Psoas muscle (tissue), 8 donors: ENCODE results near the gene BICDL1. TPM values are rescaled to one million over a fixed set of nuclear protein-coding genes. Genes with fewer than 3 reads are reported as not detected.
A peak's percentile ranks its signal among the peaks of the same experiment; 100 is the strongest.
"Not testable (repeated sequence)": the region's sequence is repeated elsewhere in the genome, so short reads cannot be mapped to it uniquely, and the experiment has no call there.

Experiments
- ATAC-seq, 4 donors: fragments of 200-7000 bp; cut with Tn5 transposase; one replicate each; pipeline ENCODE4 v1.9.1; 2020; ENCODE audit warnings: moderate library complexity in 3 of 4, mild to moderate bottlenecking in 2 of 4
- DNase-seq, 2 donors: peaks; one replicate each; pipeline ENCODE4 v3.0.0-alpha.2; 2020
- H3K27ac ChIP-seq: fragments of 200-600 bp; one replicate; pipeline ENCODE4 v1.8.0; 2022
- H3K27me3 ChIP-seq, 3 donors: fragments of 200-600 bp in 1 of 3; one replicate each; pipeline versions ENCODE4 v1.6.1 to v1.8.0; 2013 to 2022; ENCODE audit warnings: low read length in 2 of 3, mild to moderate bottlenecking in 2 of 3, moderate library complexity in 1 of 3; ENCODE audit not compliant: insufficient read depth in 3 of 3
- H3K36me3 ChIP-seq, 2 donors: fragments of 200-600 bp in 1 of 2; one replicate each; pipeline versions ENCODE4 v1.6.1 to v1.8.0; 2013 to 2022; ENCODE audit warnings: low read depth in 1 of 2, mild to moderate bottlenecking in 1 of 2, moderate library complexity in 1 of 2; ENCODE audit not compliant: insufficient read depth in 1 of 2
- H3K4me1 ChIP-seq: fragments of 200-600 bp; one replicate; pipeline ENCODE4 v1.8.0; 2022
- H3K4me3 ChIP-seq: fragments of 200-600 bp; one replicate; pipeline ENCODE4 v1.8.0; 2022; ENCODE audit warnings: mild to moderate bottlenecking
- H3K9me3 ChIP-seq: fragments of 200-600 bp; one replicate; pipeline ENCODE4 v1.8.0; 2022
- WGBS, 3 donors: extraction: QIAGEN DNeasy Blood & Tissue Kit; methylation state at CpG; one replicate each; pipeline versions ENCODE4 v1.1.6 to v1.1.7; 2013; 5-methylcytosine and 5-hydroxymethylcytosine counted together
- intact Hi-C, 2 donors: fragments of 100-400 bp; cut with DNase I; formaldehyde crosslinking; loops; one replicate each; pipeline versions ENCODE4 v1.11.0 to v1.14.2; 2022
- polyA plus RNA-seq, 3 donors: library from polyadenylated mRNA; stranded (reverse); fragments of 200-250 nt; gene quantifications; one replicate each; pipeline ENCODE4 v1.2.3, GENCODE V29; 2013
- total RNA-seq, 4 donors: library from RNA; stranded (reverse); fragmentation: NEBNext Ultra II Directional in 2 of 4; extraction: Animal tissue kit (Norgen Biotek cat#: 25700) in 2 of 4; gene quantifications; one replicate each; pipeline versions ENCODE4 v1.2.1 to v1.2.4, GENCODE V29; 2021 to 2023
- TF ChIP-seq, protein P1 (sequence below): fragments of 200-600 bp; IDR thresholded peaks from one replicate; pipeline ENCODE4 v1.8.0; 2022; ENCODE audit warnings: antibody characterized with exemption
- donor health status: healthy with polysubstance abuse.
- donor health status: DM: no; HTN: no; CAD: no; lungs with moderate emphysema.
- donor health status: Bipolar disorder and iron deficiency.
- donor health status: healthy.
- donor health status: DM: yes; HTN: yes; CAD: no.
- donor health status: DM: no; HTN: no; CAD: no.
- donor health status: DM: no; HTN: no; CAD: no.
- donor health status: DM: yes; HTN: yes; CAD: no.

BICDL1 gene
- total and polyA plus RNA-seq, 7 donors = 0.05 to 0.22 (median 0.11) TPM; not detected in 1

DNA sequence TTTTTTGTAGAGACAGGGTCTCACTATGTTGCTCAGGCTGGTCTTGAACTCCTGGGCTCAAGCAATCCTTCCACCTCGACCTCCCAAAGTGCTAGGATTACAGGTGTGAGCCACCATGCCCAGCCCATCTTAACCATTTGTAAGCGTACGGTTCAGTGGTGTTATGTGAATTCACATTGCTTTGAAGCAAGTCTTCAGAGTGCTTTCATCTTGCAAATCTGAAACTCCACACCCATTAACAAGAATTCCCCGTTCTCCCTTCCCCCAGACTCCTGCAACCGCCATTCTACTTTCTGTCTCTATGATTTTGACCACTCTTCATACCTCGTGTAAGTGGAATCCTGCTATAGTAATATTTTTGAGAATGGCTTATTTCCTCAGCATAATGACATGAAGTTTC lies 24.9 kb upstream of the BICDL1 start:
- TF ChIP-seq, protein P1, sequence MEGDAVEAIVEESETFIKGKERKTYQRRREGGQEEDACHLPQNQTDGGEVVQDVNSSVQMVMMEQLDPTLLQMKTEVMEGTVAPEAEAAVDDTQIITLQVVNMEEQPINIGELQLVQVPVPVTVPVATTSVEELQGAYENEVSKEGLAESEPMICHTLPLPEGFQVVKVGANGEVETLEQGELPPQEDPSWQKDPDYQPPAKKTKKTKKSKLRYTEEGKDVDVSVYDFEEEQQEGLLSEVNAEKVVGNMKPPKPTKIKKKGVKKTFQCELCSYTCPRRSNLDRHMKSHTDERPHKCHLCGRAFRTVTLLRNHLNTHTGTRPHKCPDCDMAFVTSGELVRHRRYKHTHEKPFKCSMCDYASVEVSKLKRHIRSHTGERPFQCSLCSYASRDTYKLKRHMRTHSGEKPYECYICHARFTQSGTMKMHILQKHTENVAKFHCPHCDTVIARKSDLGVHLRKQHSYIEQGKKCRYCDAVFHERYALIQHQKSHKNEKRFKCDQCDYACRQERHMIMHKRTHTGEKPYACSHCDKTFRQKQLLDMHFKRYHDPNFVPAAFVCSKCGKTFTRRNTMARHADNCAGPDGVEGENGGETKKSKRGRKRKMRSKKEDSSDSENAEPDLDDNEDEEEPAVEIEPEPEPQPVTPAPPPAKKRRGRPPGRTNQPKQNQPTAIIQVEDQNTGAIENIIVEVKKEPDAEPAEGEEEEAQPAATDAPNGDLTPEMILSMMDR = no peak
- WGBS, 3 donors = 66 to 71% (median 69%) methylated on average over 6 of the region's 6 CpGs
- no peaks in the 10 kb centered on the region for H3K27me3 ChIP-seq
- intact Hi-C loops = no loop called here
- H3K4me1 ChIP-seq = no peaks in the 10 kb centered on the region
- no peaks in the 10 kb centered on the region for H3K9me3 ChIP-seq
- no peaks in the 10 kb centered on the region for H3K36me3 ChIP-seq
- ATAC-seq (no peak), DNase-seq (no peak)
- no peak overlapping the region for H3K4me3 ChIP-seq
- H3K27ac ChIP-seq = no peak overlapping the region

DNA sequence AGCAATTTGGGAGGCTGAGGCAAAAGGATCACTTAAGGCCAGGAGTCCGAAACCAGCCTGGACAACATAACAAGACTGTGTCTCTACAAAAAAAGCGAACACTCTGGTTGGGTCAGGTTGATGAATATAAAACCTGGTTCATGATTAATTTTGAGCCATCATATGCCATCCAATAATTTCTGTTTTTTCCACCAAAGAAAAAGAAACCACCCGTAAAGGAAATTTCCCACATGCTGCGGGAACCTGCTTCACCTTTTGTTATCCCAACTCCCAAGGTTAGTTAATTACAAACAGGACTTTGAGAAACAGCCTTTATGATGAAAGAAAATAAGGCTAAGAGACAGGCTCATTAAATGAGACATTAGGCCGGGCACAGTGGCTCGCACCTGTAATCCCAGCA lies 24.1 kb upstream of the BICDL1 start:
- Histone ChIP-seq H3K9me3 (no peaks in the 10 kb centered on the region), H3K36me3 (no peaks in the 10 kb centered on the region), H3K27ac (no peak overlapping the region), H3K4me1 (no peaks in the 10 kb centered on the region), H3K4me3 (no peak overlapping the region), H3K27me3 (no peaks in the 10 kb centered on the region)
- intact Hi-C loops = no loop called here
- ATAC-seq (no peak), DNase-seq (no peak)
- TF ChIP-seq, protein P1 = no peak
- 89 to 92% (median 91%) methylated on average over 6 of the region's 6 CpGs for WGBS, 3 donors

DNA sequence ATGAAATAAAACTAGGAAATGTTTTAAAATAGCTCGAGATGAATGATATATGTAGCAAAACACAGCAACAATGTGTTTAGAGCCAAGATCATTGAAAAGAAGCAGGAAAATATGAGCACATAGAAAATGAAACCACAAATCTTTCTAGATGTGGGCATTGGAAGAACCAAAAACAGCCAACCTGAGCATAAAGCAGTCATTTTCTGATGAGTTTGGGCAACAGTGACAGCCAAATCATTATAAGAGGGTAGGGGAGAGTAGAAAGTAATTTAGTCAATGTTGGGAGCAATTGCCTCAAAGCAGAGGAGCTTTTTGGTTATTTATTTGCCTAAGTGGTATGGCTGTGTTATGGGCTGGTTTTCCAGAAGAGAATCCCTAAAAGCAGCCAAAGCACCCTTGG lies 8.8 kb upstream of the BICDL1 start:
- Histone ChIP-seq H3K4me3 (no peak overlapping the region), H3K27ac (no peak overlapping the region), H3K27me3 (peaks cover 0 to 38% (median 2%) of the 10 kb centered on the region in 3 donors), H3K36me3 (no peaks in the 10 kb centered on the region), H3K9me3 (no peaks in the 10 kb centered on the region), H3K4me1 (no peaks in the 10 kb centered on the region)
- intact Hi-C loops = no loop called here
- DNase-seq (no peak), ATAC-seq (no peak)
- WGBS, 3 donors = 44 to 57% (median 55%) methylated on average over 1 of the region's 1 CpG
- TF ChIP-seq, protein P1 = no peak

DNA sequence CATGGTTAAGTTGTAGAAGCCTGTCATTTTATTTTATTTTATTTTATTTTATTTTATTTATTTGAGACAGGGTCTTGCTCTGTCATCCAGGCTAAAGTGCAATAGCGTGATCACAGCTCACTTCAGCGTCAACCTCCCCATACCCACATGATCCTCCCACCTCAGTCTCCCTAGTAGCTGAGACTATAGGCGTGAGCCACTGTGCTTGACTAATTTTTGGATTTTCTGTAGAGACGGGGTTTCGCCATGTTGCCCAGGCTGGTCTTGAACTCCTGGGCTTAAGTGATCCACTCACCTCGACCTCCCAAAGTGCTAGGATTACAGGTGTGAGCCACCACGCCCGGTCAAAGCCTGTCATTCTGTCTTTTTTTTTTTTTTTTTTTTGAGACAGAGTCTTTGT lies 8.3 kb upstream of the BICDL1 start:
- H3K9me3 ChIP-seq, H3K4me1 ChIP-seq, ATAC-seq, DNase-seq, intact Hi-C loops, H3K27ac ChIP-seq, H3K4me3 ChIP-seq, H3K36me3 ChIP-seq: not testable (repeated sequence)
- H3K27me3 ChIP-seq = peaks cover 0 to 41% (median 2%) of the 10 kb centered on the region in 3 donors
- 81 to 87% (median 84%) methylated on average over 8 of the region's 8 CpGs for WGBS, 3 donors

DNA sequence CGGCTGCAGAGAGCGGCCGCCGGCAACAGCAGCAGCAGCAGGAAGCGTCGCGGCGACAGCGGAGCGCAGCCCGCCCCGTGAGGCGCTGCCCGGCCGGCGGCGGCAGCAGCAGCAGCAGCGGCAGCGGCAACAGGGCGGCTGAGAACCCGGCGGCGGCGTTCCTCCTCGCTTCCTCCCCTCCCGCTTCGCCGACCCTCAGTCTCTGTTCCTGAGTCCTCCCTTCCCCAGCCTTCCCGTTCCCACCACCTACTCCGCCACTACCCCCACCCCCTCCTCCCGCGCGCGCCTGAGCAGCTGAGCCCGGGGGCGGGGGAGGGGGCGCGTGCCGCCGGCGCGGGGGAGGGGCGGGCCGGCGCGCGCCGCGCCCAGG lies 310 bp downstream of the BICDL1 start:
- ATAC-seq (peak; percentile 13 to 29 (median 16)), DNase-seq (peak in 1 of 2 donors; percentile 50)
- H3K27ac ChIP-seq = no peak overlapping the region

More for the DNA sequence above, 310 bp downstream of the BICDL1 start:
- H3K4me3 ChIP-seq = peak overlapping the region; percentile 65
- no peaks in the 10 kb centered on the region for H3K36me3 ChIP-seq
- peaks cover 0 to 86% (median 5%) of the 10 kb centered on the region in 3 donors for H3K27me3 ChIP-seq
- no peaks in the 10 kb centered on the region for H3K4me1 ChIP-seq
- intact Hi-C loops = loop anchor here in 1 of 2 donors (2.0 kb wide), 1 partner anchor 97 kb away; no protein-coding TSS in a partner anchor
- TF ChIP-seq, protein P1 = no peak
- no peaks in the 10 kb centered on the region for H3K9me3 ChIP-seq
- WGBS, 3 donors = 0 to 3% (median 0%) methylated on average over 2 to 47 of the region's 49 CpGs
